Dermis microvascular lymphatic vessel endothelial cell (primary cell): ENCODE measurements around the gene C6orf15. TPM values are rescaled to one million over a fixed set of nuclear protein-coding genes. Genes with fewer than 3 reads are reported as not detected.

Source experiments
- DNase-seq, 2 donors: peaks; one replicate each; pipeline versions ENCODE4 v3.0.0 to v3.0.0-alpha.2; 2010; ENCODE audit warnings: low read depth in 2 of 2
- total RNA-seq: library from RNA; depleted of rRNA; stranded (reverse); fragments of >200 nt; gene quantifications from 2 replicates; pipeline ENCODE4 v1.2.1, GENCODE V29; 2014

C6orf15 gene
- not detected in 2 replicates for total RNA-seq

DNA sequence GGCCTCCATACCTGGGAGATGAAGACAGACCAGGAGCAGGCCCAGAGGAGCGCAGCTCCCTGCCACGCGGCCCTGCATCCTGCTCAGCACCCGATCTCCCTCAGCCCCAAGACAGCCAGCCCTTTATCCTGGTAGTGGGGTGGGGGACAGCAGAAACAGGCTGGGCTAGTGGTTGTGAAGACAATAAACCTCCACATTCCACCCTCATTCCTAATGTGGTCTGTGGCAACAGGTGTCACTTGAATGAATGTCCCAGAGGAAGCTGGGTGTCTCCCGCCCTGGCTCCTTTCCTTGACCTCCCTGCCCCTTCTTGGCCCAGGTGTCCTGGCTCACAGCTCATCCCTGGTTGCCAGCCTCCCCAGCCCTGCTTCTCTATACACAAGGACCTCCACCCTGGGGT, at the start of gene C6orf15:
TSS of gene C6orf15 (minus strand) at position 98 of the 400 bp plus-strand sequence. CDS start at position 78, 20 bp downstream.
- DNase-seq = no peak

DNA sequence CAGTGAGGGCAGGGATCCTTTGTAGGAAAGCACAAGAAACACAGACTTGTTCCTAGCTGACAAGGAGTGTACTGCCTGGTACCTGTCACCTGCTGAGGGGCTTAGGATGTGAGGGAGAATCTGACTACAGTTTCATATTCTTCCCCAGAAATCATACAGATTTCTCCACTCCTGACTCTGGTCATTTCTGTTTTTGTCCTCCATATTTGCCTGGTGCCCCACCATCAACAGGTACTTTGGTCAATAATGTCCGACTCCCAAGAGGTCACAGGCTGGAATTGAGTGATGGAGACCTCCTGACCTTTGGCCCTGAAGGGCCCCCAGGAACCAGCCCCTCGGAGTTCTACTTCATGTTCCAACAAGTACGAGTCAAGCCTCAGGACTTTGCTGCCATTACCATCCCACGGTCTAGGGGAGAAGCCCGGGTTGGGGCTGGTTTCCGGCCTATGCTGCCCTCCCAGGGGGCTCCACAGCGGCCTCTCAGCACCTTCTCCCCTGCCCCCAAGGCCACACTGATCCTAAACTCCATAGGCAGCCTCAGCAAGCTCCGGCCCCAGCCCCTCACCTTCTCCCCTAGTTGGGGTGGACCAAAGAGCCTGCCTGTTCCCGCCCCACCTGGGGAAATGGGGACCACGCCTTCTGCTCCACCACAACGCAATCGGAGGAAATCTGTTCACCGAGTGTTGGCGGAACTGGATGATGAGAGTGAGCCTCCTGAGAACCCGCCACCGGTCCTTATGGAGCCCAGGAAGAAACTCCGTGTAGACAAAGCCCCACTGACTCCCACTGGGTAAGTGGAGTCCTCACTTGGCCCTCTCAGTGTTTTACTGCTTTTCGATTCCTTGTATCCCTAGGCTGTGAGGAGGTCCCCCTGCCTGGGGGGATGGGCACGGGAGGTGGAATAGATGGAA, 49.1 kb upstream of the C6orf15 start:
- DNase-seq = no peak

DNA sequence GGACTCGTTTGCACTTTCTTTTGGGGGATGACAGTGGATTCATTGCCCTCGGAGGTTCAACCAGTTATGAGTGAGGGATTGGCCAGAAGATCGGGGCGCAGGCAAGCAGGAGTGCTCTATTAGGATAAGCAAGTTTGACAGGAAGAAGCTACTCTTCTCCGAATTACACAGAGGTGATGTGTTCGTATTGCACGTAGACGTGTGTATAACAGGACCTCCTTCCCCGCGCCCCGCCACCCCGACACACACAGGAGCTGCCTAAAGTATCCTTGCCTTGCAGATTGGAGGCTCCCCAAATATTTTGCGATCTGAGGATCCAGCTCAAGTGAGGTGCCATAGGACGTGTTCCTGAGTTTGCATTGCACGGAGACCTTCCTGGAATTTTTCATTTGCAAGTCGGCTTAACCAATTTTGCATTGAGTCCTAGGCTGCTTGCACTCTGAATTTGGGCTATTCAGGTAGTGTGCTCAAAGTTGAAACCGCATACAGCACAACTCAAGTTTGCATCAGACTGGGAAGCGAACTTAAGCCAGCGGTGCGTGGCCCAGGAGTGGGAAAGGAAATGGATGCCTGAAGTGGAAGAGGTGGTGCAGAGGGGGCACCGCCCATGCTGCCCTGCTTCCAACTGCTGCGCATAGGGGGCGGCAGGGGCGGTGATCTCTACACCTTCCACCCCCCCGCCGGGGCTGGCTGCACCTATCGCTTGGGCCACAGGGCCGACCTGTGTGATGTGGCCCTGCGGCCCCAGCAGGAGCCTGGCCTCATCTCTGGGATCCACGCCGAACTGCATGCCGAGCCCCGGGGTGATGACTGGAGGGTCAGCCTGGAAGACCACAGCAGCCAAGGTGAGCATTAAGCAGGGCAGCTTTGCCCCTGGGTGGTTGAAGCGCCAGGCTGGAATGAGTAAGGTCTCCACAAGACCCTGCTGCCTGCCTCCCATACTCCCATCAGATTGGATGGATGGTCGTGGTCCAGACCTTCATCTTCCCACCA, 46.8 kb upstream of the C6orf15 start:
- DNase-seq = peak in 1 of 2 donors; percentile 17

DNA sequence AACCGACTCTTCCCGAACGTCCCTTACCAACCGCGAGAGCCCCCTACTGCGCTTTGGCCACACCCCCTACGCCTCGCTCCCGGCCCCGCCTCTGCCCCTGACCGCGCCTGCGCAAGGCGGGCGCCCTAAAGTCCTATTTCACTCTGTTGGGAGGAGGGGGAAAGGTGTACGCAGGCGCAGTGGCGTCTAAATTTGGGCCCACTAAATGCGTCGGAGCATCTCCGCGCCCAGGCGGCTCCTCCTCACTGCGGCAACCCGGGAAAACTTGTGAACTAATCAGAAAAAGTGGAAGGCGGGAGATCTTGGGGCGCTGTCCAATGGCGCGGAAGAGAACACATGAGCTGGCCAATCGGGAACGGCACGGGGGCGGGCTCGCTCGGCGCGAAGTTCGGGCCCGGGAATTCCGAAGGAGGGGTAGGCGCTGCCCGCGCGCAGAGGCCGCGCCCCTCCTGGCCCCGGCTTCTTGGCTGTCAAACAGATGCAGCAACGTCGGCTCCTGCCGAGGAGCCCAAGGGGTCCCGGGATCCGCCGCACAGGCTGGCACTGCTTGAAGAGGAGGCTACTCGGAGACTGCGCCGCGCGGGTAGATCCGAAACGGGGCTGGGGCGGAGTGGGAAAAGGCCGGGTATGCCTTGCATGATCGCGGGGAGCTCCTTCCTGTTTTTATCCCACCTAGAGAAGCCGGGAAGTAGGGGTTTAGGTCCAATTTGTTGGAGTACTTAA, 45.9 kb upstream of the C6orf15 start, which contains the start of gene TCF19:
TSS of gene TCF19 (plus strand) at position 450 of the 723 bp plus-strand sequence. CDS start 881 bp downstream, outside the sequence.
- DNase-seq = peak; percentile 98 to 99

DNA sequence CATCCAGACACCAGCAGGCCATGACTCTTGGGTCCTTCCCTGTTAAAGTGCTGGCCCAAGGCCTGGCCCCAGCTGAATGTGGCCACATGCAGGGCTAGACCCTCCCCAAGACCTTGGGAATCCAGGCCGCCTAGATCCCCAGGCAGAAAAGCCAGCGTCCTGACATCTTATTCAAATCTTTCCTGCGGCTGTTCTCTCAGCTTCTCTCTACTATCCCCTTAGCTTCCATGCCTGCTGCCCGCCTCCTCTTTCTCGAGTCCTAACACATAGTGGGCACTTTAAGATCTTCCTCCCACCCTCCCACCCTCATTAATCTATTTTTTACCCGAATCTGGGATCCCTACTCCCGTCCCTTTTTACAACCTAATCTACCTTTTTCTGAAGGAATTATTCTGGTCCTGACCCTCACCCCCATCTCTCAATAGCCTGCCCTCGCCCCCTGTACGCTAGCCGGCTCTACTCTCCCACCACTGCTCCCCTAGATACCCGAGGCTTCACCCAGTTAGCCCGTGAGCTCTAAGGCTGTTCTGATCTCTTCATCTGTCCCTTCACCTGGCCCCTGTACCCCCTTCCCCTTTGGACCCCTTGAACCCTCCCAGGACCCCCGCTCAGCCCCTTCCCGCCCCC, 45.3 kb upstream of the C6orf15 start, which contains the start of gene CCHCR1:
TSS of gene CCHCR1 (minus strand) at position 290 of the 627 bp plus-strand sequence. CDS start at position 88, 202 bp downstream.
- no peak for DNase-seq

DNA sequence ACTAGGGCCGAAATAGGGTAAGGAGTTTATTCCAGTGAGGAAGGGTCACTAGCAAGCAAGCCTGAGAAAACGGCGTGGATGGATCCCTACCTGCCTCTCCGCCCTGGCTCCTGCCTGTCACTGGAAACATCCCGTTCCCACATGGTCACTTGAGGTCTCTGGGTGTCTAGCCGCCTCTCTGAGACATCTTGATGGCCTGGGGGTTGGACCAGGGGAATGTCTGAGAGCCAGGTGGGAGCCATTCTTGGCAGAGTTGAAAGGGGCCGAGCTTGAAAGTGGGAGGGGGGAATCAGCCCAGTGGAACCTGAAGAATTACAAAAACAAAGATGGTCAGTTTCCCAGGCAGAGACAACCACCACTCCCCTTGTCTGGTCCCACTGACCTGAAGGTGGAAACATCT, 44.3 kb upstream of the C6orf15 start:
- no peak for DNase-seq

DNA sequence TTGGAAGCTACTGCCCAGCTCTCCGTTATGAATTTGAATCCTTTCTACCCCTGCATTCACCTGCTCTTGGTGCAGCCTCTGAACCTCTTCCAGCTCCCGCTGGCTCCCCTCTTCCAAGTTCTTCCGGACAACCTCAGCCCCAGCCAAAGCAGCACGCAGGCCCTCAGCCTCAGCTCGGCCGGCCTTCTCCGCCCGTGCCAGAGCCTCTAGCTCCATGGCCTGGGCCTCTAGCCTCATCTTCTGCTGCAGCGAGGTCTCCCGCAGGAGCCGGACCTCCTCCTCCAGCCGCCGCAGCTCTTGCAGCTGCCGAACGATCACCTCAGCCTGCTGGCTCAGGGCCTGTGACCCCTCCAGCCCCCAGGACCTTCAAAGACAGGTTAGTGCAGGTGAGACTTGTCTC, 42.1 kb upstream of the C6orf15 start:
- no peak for DNase-seq

DNA sequence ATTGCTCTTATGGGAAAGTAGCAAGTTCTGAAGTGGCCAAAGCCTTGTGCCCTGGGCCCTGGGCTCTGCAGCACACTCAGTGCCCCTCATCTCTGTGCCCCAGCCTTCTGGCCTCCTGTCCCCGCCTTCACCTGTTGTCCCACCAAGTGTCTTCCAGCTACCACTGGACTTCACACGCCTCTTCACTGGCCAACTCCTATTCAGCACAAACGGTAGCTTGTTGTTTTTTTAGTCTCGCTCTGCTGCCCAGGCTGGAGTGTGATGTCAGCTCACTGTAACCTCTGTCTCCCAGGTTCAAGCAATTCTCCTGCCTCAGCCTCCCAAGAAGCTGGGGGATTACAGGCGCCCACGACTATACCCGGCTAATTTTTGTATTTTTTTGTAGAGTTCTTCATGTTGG, 40.4 kb upstream of the C6orf15 start:
- DNase-seq = no peak

DNA sequence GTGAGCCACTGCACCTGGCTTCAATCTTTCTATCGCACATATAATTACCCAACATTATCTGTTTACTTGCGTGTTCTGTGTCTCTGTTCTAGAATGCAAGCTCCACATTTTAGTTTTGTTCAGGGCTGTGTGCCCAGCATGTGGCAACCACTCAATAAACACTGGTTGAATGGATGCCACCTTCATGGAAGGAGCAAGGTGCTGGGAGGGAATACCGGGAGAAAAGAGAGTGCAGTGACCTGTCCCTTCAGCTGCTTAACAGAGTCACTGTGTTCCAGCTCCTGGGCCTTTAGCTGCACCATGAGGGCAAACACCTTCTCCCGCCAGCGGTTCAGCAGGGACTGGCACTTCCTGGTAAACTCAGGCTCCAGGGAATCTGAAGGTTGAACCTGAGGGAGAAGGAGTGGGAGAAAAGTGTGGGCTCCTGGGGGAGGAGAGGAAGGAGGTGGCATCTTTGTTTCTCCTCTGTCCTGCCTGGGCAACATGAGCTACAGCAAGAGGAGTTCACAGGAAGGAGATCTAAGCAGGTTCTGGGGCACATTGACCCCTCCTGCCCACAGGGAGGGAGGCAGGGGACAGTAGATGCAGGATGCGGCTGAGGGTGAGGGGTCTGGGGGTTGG, 37.6 kb upstream of the C6orf15 start:
- no peak for DNase-seq

DNA sequence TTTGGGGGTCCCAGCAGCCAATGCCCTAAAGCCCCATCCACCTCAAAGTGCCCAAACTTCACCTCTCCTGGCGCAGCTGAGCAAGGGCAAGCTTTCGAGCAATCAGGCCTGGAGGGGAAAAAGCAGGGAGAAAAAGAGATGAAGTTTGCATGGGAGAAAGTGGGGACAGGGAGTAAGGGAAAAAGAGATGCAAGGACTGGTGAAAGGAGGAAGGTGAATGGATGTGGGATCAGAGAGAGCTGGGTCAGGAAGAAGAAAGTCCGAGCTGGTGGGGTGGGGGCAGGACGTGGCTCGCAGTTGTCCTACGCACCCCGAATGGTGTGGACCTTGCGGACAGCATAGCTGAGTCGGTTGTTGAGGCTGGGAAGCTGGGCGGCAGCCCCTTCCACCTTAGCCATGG, 33.0 kb upstream of the C6orf15 start:
- DNase-seq = no peak

DNA sequence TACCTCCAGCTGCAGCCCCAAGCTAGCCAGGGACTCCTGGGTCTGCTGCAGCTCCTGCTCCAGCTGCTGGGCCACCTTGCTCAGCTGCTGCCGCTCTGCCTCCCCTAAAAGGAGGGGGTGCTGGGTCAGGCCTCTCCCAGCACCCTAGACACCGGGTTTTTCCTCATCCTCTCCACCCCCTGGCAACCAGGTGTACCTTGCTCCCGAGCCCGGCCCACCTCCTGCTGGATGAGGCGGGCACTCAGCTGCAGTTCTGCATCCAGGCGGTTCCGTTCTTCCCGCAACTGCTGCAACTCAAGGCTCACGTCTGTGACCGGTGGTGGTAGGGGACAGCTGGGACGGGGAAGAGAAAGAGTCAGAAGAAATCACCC, 32.6 kb upstream of the C6orf15 start:
- DNase-seq = no peak

DNA sequence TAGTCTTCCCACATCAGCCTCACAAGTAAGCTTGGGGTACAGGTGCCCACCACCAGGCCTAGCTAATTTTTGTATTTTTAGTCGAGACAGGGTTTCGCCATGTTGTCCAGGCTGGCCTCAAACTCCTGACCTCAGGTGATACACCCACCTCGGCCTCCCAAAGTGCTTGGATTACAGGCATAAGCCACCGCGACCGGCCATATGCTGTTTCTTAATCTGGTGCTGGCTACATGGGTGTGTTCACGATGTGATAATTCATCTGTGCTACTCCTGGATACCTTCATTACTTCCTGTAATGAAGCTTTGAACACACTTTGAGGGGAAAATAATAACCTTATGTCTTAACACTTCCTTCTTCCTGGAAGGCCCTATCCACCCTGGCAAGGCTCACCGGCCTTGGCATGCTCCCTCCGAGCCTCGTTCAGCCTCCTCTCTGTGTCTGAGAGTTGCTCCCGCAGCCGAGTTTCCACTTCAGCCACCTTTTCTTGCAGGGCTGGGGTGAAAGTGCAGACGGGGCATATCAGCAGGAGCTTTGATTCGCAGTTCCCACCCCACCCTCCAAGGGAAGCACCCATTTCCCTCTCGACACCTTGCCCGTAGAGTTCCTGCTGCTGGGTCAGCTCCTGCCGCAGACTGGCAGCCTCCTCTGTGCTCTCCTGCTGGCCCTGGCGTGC, 32.1 kb upstream of the C6orf15 start:
- no peak for DNase-seq

DNA sequence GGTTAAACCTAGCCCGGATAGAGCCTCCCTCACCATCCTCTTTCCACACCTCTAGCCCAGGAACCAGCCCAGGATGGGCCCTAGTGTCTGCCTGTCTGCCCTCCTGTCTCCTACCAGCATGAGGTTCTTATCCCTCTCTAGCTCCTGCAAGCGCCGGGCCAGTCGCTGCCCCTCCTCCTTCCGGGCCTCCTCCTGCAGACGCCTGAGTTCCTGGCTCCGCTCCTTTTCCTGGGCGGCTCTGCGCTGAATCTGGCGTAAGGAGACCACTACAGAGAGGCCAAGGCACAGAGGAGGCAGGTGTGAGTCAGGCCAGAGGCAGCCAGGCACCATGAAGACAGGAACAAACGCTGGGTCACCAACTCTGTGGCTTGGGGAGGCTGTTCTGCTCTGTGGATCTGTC, 30.8 kb upstream of the C6orf15 start:
- peak in 1 of 2 donors; percentile 19 for DNase-seq

DNA sequence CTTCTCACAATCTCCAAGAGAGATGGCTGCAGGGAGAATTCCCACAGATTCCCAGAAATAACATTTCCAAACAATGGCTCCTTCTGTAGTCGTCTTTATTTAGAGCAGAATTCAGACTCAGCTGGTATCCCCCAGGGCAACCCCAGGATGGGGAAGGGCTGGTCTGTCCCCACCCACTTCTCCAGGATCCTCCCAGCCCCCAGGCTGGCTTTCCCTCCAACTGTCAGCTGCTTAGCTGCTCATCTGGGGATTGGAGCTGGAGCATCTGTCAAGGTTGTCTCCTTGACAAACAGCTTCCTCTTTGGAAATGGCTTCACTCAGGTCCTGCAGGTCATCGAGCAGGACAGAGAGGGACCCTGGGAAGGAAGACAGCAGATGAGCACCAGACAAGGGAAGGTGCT, 30.0 kb upstream of the C6orf15 start:
- no peak for DNase-seq

DNA sequence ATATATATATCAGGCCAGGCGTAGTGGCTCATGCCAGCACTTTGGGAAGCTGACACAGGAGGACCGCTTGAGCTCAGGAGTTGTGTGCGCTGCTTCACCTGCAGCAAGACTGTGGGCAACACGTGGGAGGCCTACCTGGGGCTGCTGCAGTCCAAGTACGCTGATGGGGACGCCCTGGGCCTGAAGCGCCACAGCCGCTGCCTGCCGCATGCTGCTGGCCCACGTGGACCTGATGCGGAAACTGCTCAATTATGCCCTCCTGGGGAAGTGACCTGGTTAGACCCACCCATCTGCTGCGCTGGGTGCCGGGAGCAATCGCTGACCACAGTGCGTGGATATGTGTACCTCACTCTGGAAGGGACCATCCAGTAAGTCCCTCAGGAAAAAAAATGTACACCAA, 28.3 kb upstream of the C6orf15 start:
- DNase-seq = no peak

DNA sequence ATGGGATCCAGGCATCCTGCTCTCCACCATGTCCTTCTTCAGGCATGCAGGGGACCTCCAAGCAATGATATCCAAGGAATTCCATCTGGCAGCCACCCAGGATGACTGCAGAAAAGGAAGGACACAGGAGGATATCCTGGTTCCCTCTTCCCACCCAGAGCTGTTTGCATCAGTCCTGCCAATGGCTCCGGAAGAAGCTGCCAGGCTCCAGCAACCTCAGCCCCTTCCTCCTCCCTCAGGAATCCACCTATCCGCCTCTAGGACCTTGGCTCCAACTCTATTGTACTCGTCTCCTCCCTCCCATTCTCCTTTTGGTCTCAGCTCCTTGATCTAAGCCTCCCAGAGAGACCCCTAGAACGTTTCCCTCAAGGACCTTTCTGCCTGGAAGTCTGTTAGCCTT, 27.2 kb upstream of the C6orf15 start:
- no peak for DNase-seq

DNA sequence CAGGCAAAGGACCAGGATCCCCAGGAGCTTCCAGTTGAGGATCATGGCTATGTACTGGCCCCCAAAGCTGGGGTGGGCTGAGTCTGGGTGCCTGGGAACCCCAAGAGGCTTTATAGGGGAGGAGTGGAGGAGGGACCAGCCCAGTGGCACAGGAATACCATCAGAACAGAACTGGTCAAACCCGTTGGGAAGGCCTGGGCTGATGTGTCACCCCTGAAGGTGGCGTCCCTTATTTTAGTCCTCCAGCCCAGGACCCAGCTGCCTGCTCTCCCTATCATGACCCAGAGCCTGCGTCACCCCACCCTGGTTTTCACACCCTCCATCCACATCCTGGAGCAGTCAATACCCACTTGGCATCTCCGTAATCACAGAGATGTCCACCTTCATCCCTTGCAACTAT, 26.6 kb upstream of the C6orf15 start, which contains the start of gene PSORS1C2:
TSS of gene PSORS1C2 (minus strand) at position 85 of the 400 bp plus-strand sequence. CDS start at position 45, 40 bp downstream.
- no peak for DNase-seq

DNA sequence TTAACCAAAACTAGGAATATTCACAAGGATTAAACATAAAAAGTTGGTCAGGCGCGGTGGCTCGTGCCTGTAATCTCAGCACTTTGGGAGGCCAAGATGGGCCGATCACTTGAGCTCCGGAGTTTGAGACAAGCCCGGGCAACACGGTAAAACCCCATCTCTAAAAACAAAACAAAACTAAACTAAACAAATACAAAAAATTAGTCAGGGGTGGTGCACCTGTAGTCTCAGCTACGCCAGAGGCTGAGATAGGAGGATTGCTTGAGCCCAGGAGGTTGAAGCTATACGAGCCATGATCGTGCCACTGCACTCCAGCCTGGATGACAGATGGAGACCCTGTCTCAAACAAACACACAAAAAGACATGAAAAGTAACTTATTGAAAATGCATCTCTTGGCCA, 23.3 kb upstream of the C6orf15 start:
- no peak for DNase-seq

DNA sequence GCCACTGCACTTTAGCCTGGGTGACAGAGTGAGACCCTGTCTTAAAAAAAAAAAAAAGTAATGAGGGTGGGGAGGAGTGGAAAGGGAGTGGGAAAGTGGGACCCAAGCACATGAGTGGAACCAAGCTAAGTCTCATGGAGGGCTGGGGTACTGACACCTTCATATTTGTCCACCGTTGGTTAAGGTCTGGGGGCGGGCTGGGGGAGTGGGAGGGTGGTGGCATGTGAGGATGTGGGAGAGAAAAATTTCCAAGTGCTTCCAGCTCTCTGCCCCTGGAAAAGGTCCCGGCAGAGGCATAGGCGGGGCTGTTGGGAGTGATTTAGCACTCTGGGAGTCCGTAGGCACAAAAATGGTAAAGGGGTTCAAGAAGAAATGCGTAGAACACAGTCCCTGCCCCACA, 20.4 kb upstream of the C6orf15 start:
- no peak for DNase-seq

DNA sequence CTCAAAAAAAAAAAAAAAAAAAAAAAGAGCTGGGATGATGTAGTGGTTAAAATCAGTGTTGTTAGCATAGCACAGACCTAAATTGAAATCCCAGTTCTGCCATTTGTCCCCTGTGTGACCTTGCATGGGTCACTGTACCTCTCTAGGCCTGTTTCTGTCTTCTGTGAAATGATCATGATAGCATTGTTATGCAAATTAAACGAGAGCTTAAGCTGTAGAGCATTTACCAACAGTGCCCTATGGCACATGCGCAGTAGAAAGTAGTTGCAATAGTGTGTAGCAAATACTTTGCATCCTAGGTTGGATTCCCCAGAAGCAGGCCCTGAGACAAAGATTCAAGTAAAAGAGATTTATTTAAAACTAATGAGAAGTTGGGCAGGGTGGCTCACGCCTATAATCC, 19.2 kb upstream of the C6orf15 start:
- DNase-seq = no peak
